Nephron (organoid): ENCODE measurements around the gene SNRPB2.

Source experiments
- H3K27ac Mint-ChIP-seq, 3 experiments: 2 replicates each; pipeline ENCODE4 v1.8.0; 2020; ENCODE audit warnings: mixed read lengths in 3 of 3, mild to moderate bottlenecking in 2 of 3, moderate library complexity in 1 of 3
- H3K27me3 Mint-ChIP-seq: 2 replicates; pipeline ENCODE4 v1.8.0; 2021; ENCODE audit warnings: low read depth, mild to moderate bottlenecking, moderate library complexity, mixed read lengths
- H3K36me3 Mint-ChIP-seq: 2 replicates; pipeline ENCODE4 v1.8.0; 2020; ENCODE audit warnings: low read depth, mixed read lengths
- H3K4me1 Mint-ChIP-seq: 2 replicates; pipeline ENCODE4 v1.8.0; 2020; ENCODE audit warnings: mixed read lengths
- H3K4me3 Mint-ChIP-seq, 3 experiments: 2 replicates each; pipeline ENCODE4 v1.8.0; 2020; ENCODE audit warnings: mild to moderate bottlenecking in 3 of 3, mixed read lengths in 3 of 3, moderate library complexity in 2 of 3
- H3K9me3 Mint-ChIP-seq: 2 replicates; pipeline ENCODE4 v1.8.0; 2020; ENCODE audit warnings: mixed read lengths
- TF ChIP-seq, protein P1 (sequence below), 3 experiments: fragments of 200-600 bp; sonication (generic); IDR thresholded peaks; one replicate each; pipeline ENCODE4 v1.5.0; 2021; ENCODE audit warnings: antibody characterized with exemption in 3 of 3; ENCODE audit not compliant: unreplicated experiment in 3 of 3

SNRPB2 gene

DNA sequence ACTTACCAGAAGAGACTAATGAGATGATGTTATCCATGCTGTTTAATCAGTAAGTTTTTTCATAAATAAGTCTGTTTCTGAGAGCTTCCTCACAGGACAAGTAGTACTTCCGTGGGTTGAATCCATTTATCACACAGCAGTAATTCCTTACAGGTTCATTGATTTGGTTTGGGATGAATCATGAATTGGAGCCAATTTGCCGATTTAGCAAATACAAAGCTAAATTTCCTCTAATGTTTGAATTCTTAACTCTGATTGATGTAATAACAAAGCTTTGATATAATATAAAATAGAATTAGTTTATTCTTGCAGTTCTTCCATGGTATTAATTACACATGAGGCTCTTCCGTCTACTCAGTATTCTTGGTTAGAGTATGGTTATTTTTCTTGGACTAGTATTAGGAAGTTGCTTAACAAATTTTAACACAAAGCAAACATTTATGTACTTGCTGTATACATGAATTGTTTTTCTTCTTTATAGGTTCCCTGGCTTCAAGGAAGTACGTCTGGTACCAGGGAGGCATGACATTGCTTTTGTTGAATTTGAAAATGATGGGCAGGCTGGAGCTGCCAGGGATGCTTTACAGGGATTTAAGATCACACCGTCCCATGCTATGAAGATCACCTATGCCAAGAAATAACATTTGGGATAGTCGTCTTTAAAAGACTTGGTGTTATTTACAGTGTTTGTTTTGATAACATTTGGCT lies 10.7 kb downstream of the SNRPB2 start:
- no peak overlapping the region for H3K27ac Mint-ChIP-seq
- H3K27me3 Mint-ChIP-seq = no peaks in the 10 kb centered on the region
- TF ChIP-seq, protein P1, sequence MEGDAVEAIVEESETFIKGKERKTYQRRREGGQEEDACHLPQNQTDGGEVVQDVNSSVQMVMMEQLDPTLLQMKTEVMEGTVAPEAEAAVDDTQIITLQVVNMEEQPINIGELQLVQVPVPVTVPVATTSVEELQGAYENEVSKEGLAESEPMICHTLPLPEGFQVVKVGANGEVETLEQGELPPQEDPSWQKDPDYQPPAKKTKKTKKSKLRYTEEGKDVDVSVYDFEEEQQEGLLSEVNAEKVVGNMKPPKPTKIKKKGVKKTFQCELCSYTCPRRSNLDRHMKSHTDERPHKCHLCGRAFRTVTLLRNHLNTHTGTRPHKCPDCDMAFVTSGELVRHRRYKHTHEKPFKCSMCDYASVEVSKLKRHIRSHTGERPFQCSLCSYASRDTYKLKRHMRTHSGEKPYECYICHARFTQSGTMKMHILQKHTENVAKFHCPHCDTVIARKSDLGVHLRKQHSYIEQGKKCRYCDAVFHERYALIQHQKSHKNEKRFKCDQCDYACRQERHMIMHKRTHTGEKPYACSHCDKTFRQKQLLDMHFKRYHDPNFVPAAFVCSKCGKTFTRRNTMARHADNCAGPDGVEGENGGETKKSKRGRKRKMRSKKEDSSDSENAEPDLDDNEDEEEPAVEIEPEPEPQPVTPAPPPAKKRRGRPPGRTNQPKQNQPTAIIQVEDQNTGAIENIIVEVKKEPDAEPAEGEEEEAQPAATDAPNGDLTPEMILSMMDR (IDR thresholded peaks at IDR 0.05; ENCODE audit: unreplicated experiment in 3 of 3) = no peak
- no peaks in the 10 kb centered on the region for H3K4me1 Mint-ChIP-seq
- H3K4me3 Mint-ChIP-seq = no peak overlapping the region
- H3K36me3 Mint-ChIP-seq = peaks cover 61% of the 10 kb centered on the region
- H3K9me3 Mint-ChIP-seq = no peaks in the 10 kb centered on the region

DNA sequence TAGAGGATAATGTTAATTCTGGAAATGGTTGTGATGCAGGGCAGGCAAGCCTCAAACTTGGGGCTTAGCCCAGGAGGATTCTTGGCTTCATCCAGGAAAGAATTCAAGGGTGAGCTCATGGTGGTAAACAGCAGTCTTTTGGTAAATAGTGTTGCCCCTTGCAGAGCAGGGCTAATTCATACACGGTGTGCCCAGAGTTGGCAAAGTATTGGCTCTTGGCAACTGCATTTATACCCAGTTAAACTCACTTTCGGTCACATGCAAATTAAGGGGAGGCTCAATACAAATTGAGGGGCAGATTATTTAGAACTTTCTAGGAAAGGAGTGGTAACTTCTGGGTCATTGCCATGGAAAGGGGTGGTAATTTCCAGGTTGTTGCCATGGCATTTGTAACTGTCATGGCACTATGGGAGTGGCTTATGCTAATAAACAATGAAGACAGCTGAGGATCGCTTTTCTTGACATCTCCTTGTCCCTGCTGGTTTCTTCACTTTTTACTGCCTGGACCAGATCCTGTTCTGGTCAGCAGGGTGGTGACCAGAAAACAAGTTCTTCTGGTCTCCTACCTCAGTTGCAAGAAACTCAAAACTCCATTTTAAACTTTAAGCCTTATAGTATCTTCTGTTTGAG lies 14.5 kb downstream of the SNRPB2 start:
- peaks cover 11% of the 10 kb centered on the region for H3K4me1 Mint-ChIP-seq
- no peak overlapping the region for H3K27ac Mint-ChIP-seq
- no peaks in the 10 kb centered on the region for H3K9me3 Mint-ChIP-seq
- no peaks in the 10 kb centered on the region for H3K27me3 Mint-ChIP-seq
- H3K36me3 Mint-ChIP-seq = peaks cover 39% of the 10 kb centered on the region
- TF ChIP-seq, protein P1 (IDR thresholded peaks at IDR 0.05; ENCODE audit: unreplicated experiment in 3 of 3) = no peak
- H3K4me3 Mint-ChIP-seq = no peak overlapping the region

DNA sequence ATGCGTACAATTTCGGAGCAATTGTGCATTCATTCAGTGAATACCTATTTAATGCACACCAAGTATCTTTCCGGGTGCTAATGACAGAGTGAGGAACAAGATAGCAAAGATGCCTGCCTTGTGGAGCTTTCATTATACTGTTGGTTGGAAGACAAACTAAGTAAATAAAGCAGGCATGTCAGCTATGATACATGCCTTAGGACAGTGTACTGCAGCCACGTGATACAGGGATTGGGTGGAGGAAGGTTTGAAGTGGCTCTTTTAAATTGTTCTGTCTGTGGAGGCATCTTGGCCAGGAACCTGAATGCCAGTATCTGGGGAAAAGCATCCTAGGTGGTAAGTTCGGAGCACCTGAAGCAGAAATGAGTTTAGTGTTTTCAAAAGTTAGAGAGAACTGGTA lies 15.4 kb downstream of the SNRPB2 start:
- TF ChIP-seq, protein P1 (IDR thresholded peaks at IDR 0.05; ENCODE audit: unreplicated experiment in 3 of 3) = no peak
- Mint-ChIP-seq H3K36me3 (peaks cover 29% of the 10 kb centered on the region), H3K27ac (no peak overlapping the region), H3K4me3 (no peak overlapping the region), H3K4me1 (peaks cover 11% of the 10 kb centered on the region), H3K27me3 (no peaks in the 10 kb centered on the region), H3K9me3 (no peaks in the 10 kb centered on the region)

DNA sequence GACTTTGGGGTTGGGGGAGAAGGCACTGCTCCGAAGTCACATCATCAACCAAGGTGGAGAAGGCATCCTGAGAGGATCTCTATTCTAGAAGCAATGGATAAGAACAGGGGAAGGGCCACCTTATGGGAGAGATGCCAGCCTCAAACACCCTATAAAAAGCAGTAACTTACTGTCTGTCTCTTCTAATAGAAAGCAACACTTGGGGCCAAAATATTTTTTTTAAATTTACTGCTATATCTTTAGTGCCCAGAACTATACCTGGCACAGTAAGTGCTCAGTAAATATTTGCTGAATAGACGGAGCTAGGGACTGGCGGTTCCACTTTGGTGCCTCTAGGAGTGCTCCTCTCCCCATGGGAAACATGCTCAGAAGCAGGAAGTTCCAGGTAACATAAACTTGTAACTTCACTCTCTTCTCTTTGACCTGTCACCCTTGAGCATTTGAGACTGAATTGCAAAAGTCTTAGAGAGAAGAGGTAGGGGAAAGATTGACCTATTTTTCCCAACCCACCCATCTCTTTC lies 17.5 kb downstream of the SNRPB2 start:
- Mint-ChIP-seq H3K9me3 (no peaks in the 10 kb centered on the region), H3K27me3 (no peaks in the 10 kb centered on the region), H3K4me3 (no peak overlapping the region), H3K27ac (no peak overlapping the region), H3K4me1 (peaks cover 14% of the 10 kb centered on the region), H3K36me3 (peaks cover 10% of the 10 kb centered on the region)
- TF ChIP-seq, protein P1 (IDR thresholded peaks at IDR 0.05; ENCODE audit: unreplicated experiment in 3 of 3) = no peak

DNA sequence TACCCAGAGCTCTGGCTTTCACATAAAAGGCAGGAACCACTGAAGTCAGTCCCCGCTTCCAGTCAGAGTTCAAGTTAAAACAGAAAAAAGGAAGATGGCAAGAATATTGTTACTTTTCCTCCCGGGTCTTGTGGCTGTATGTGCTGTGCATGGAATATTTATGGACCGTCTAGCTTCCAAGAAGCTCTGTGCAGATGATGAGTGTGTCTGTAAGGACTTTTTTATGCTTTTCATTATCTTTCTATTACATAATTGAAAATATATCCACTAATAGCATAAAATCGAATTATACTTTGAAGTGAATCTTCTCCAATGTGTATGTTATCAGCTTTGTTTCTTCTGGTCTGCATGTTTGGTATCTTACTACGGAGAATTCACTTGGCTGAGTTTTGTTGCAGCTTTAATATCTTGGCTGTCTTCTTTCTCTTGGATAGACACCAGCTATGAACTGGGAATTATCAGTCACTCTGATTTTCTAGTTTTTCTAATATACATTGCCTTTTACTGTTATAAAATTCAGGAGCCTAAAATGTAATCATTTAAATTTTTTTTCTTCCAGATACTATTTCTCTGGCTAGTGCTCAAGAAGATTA lies 18.6 kb downstream of the SNRPB2 start, which contains the start of gene OTOR:
OTOR (plus strand) TSS at position 51 of the 593 bp plus-strand sequence; CDS start at position 95, 44 bp downstream.
- H3K9me3 Mint-ChIP-seq = peaks cover 1% of the 10 kb centered on the region
- TF ChIP-seq, protein P1 (IDR thresholded peaks at IDR 0.05; ENCODE audit: unreplicated experiment in 3 of 3) = no peak
- no peaks in the 10 kb centered on the region for H3K27me3 Mint-ChIP-seq
- H3K4me1 Mint-ChIP-seq = peaks cover 14% of the 10 kb centered on the region
- peaks cover 3% of the 10 kb centered on the region for H3K36me3 Mint-ChIP-seq
- H3K4me3 Mint-ChIP-seq = peak within 1 kb of the TSS in 1 of 3 experiments; percentile 45
- H3K27ac Mint-ChIP-seq = peak within 1 kb of the TSS in 2 of 3 experiments; percentile 74 to 85
